GM18870 (cell line): ENCODE data around the gene FOXI1.

ENCODE experiments used
- ATAC-seq: cut with Tn5 transposase; IDR thresholded peaks from one replicate; pipeline ENCODE4 v1.9.1; 2021; ENCODE audit warnings: moderate library complexity; ENCODE audit not compliant: unreplicated experiment

The FOXI1 gene

GRCh38 chr5:170148430-170149205, 42.9 kb downstream of the FOXI1 start:
- ATAC-seq: no peak

- ATAC-seq: no peak
These were observed 43.5 kb downstream of the FOXI1 start for GRCh38 chr5:170149206-170149515.

GRCh38 chr5:170150713-170151096, 45.0 kb downstream of the FOXI1 start:
- ATAC-seq: no peak

DNA sequence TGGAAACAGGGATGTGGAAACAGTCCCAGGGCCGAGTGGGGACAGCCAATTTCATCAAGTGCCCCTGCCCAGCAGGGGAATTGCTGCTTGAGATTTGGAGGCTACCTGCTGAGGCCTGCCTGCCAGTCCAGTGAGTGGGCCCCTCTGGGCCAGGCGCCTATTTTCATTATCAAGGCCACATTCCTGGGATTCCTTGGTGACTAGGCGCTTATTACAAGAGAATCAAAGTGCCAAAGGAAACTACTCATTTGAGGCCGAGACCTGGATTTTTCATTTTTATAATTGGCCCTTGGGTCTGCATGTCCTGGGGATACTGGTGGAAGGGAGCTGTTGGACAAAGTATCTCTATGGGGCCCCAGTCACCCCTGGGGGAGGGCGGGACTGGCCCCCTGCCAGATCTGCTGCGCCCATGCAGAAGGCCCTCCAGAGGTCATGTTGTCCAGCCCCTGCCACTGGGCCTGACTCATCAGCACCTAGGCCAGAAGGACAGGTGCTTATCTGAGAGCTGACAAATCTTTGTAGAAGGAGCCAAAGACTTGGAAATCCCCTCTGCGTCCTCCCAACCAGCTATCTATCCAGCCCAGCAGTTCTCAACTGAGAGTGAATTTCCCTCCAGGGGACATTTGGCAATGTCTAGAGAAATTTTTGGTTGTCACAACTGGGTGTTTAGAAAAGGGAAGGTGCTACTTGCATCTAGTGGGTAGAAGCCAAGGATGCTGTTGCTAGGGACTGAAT, 45.6 kb downstream of the FOXI1 start:
- ATAC-seq: peak; percentile 58

GRCh38 chr5:170152767-170153166, 47.1 kb downstream of the FOXI1 start:
- no peak for ATAC-seq

GRCh38 chr5:170154297-170154696, 48.6 kb downstream of the FOXI1 start:
- ATAC-seq: no peak

GRCh38 chr5:170154744-170155143, 49.0 kb downstream of the FOXI1 start:
- no peak for ATAC-seq

GRCh38 chr5:170155771-170156170, 50.1 kb downstream of the FOXI1 start:
- ATAC-seq: no peak

DNA sequence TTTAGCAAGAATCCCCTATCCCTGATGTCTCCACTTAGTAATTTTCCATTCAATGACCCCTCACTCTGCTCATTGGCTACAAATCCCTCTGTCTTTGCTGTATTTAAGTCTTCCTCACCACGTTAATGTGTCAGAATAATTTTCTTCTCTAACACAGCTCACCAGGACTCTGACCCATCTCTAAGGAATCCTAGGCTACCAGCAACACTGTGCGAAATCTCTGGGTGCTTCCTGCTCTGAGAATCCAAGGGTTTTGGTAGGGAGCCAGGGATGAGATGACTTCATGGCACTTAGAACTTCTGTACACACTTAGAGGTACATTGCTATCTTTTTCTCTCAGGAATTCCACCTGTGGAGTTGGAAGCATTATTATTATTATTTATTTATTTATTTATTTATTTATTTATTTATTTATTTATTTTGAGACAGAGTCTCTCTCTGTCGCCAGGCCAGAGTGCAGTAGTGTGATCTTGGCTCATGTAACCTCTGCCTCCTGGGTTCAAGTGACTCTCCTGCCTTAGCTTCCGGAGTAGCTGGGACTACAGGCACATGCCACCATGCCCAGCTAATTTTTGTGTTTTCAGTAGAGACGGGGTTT, 53.5 kb downstream of the FOXI1 start:
- no peak for ATAC-seq
